Thyroid gland (tissue), 4 donors: ENCODE results near the gene S1PR1. TPM values are rescaled to one million over a fixed set of nuclear protein-coding genes. Genes with fewer than 3 reads are reported as not detected.

ENCODE experiments used
- DNase-seq, 2 donors: peaks; one replicate each; pipeline ENCODE4 v3.0.0-alpha.2; 2019
- H3K27ac ChIP-seq, 3 donors: fragments of 200-600 bp; sonication (generic); 1 replicate in 2 of 3; 2 replicates in 1 of 3; pipeline ENCODE4 v1.5.1; 2016 to 2019; ENCODE audit warnings: mild to moderate bottlenecking in 1 of 3, moderate library complexity in 1 of 3
- H3K27me3 ChIP-seq: fragments of 200-600 bp; sonication (generic); one replicate; pipeline ENCODE4 v1.5.1; 2019
- H3K36me3 ChIP-seq, 2 donors: fragments of 200-600 bp; sonication (generic); one replicate each; pipeline ENCODE4 v1.5.1; 2016 to 2019
- H3K4me1 ChIP-seq, 2 donors: fragments of 200-600 bp; sonication (generic); one replicate each; pipeline ENCODE4 v1.5.1; 2017 to 2019
- H3K4me3 ChIP-seq, 3 donors: fragments of 200-600 bp; sonication (generic); replicated peaks in 1 of 3; 1 replicate in 2 of 3; 2 replicates in 1 of 3; pipeline ENCODE4 v1.5.1; 2016; ENCODE audit warnings: mild to moderate bottlenecking in 1 of 3
- H3K9me3 ChIP-seq: fragments of 200-600 bp; sonication (generic); one replicate; pipeline ENCODE4 v1.5.1; 2017
- CTCF ChIP-seq, 6 experiments: fragments of 200-600 bp in 3 of 6; fragments of 450-650 bp in 3 of 6; sonication (generic) in 3 of 6; IDR thresholded peaks; one replicate each; pipeline ENCODE4 v1.5.1; 2016 to 2019; ENCODE audit warnings: antibody characterized with exemption in 6 of 6, mild to moderate bottlenecking in 2 of 6, inconsistent platforms in 1 of 6, moderate library complexity in 1 of 6
- POLR2A ChIP-seq, 2 donors: fragments of 450-650 bp; IDR thresholded peaks; one replicate each; pipeline ENCODE4 v1.6.1; 2017; ENCODE audit warnings: antibody characterized with exemption in 2 of 2, mild to moderate bottlenecking in 2 of 2, moderate library complexity in 1 of 2
- WGBS, 2 donors: methylation state at CpG; one replicate each; pipeline ENCODE4 v1.1.5; 2017; 5-methylcytosine and 5-hydroxymethylcytosine counted together
- intact Hi-C: fragments of 100-400 bp; cut with DNase I; formaldehyde crosslinking; loops from one replicate; pipeline ENCODE4 v1.15.1; 2023
- total RNA-seq, 4 donors: library from RNA; depleted of rRNA; stranded (reverse); fragments of >200 nt; gene quantifications; one replicate each; pipeline ENCODE4 v1.2.3, GENCODE V29; 2016

Gene S1PR1
- total RNA-seq, 4 donors from 2014 or later, result 34.5 to 92.7 (median 67.0) TPM

GRCh38 chr1:101253976-101254674, 17.3 kb downstream of the S1PR1 start:
- Histone ChIP-seq H3K4me1 (no peaks in the 10 kb centered on the region), H3K9me3 (no peaks in the 10 kb centered on the region), H3K27me3 (no peaks in the 10 kb centered on the region), H3K36me3 (no peaks in the 10 kb centered on the region), H3K27ac (no peak overlapping the region), H3K4me3 (no peak overlapping the region)
- TF ChIP-seq POLR2A (IDR thresholded peaks at IDR 0.05), result no peak
- intact Hi-C loops, result no loop called here
- 85 to 86% methylated on average over 11 of the region's 11 CpGs for WGBS, 2 donors
- no peak for DNase-seq

- TF ChIP-seq POLR2A (IDR thresholded peaks at IDR 0.05) (no peak), CTCF (IDR thresholded peaks at IDR 0.05) (no peak)
- WGBS, 2 donors, result 79 to 94% methylated on average over 3 of the region's 3 CpGs
- Histone ChIP-seq H3K9me3 (no peaks in the 10 kb centered on the region), H3K27me3 (no peaks in the 10 kb centered on the region), H3K27ac (no peak overlapping the region), H3K4me3 (no peak overlapping the region), H3K4me1 (no peaks in the 10 kb centered on the region), H3K36me3 (no peaks in the 10 kb centered on the region)
- no peak for DNase-seq
- intact Hi-C loops, result no loop called here
Observed at GRCh38 chr1:101257500-101258325, 20.9 kb downstream of the S1PR1 start.

- intact Hi-C loops, result no loop called here
- Histone ChIP-seq H3K27me3 (no peaks in the 10 kb centered on the region), H3K27ac (no peak overlapping the region), H3K4me1 (no peaks in the 10 kb centered on the region), H3K4me3 (no peak overlapping the region), H3K36me3 (no peaks in the 10 kb centered on the region), H3K9me3 (no peaks in the 10 kb centered on the region)
- DNase-seq, result no peak
- no peak for TF ChIP-seq CTCF (IDR thresholded peaks at IDR 0.05)
Observed at GRCh38 chr1:101259744-101260148, 22.9 kb downstream of the S1PR1 start.

GRCh38 chr1:101260556-101261350, 23.9 kb downstream of the S1PR1 start:
- Histone ChIP-seq H3K36me3 (no peaks in the 10 kb centered on the region), H3K27ac (no peak overlapping the region), H3K4me3 (no peak overlapping the region), H3K9me3 (no peaks in the 10 kb centered on the region), H3K27me3 (no peaks in the 10 kb centered on the region), H3K4me1 (no peaks in the 10 kb centered on the region)
- intact Hi-C loops, result no loop called here
- DNase-seq, result no peak
- 68 to 85% methylated on average over 1 of the region's 1 CpG for WGBS, 2 donors
- TF ChIP-seq POLR2A (IDR thresholded peaks at IDR 0.05) (no peak), CTCF (IDR thresholded peaks at IDR 0.05) (no peak)

- no peaks in the 10 kb centered on the region for H3K27me3 ChIP-seq
- H3K9me3 ChIP-seq, result no peaks in the 10 kb centered on the region
- no peaks in the 10 kb centered on the region for H3K4me1 ChIP-seq
- no peak overlapping the region for H3K27ac ChIP-seq
- H3K4me3 ChIP-seq, result no peak overlapping the region
- TF ChIP-seq POLR2A (IDR thresholded peaks at IDR 0.05), result no peak
- TF ChIP-seq CTCF (IDR thresholded peaks at IDR 0.05), result no peak
- no peaks in the 10 kb centered on the region for H3K36me3 ChIP-seq
- DNase-seq, result no peak
- WGBS, 2 donors, result 80 to 82% methylated on average over 4 of the region's 4 CpGs
- intact Hi-C loops, result no loop called here
Observed at GRCh38 chr1:101261623-101262022, 24.8 kb downstream of the S1PR1 start.
